Natural killer cell (primary cell): Measurements from ENCODE around the gene TMEM161A. TPM values are rescaled to one million over a fixed set of nuclear protein-coding genes. Genes with fewer than 3 reads are reported as not detected.

ENCODE experiments used
- ATAC-seq, 3 donors: fragments of 150-1000 bp in 2 of 3; fragments of 200-7000 bp in 1 of 3; cut with Tn5 transposase; 1 replicate in 1 of 3; 2 replicates in 2 of 3; pipeline ENCODE4 v1.10.0; 2021; ENCODE audit warnings: mild to moderate bottlenecking in 2 of 3, moderate library complexity in 2 of 3
- DNase-seq, 2 donors: peaks; one replicate each; pipeline versions ENCODE4 v3.0.0 to v3.0.0-alpha.2; 2013 to 2021; ENCODE audit warnings: mixed read lengths in 1 of 2
- H3K27ac ChIP-seq: one replicate; pipeline ENCODE4 v1.5.1; 2013; ENCODE audit warnings: mild to moderate bottlenecking, low read length
- H3K27me3 ChIP-seq: one replicate; pipeline ENCODE4 v1.6.1; 2013; ENCODE audit warnings: low read length; ENCODE audit not compliant: control insufficient read depth, insufficient read depth
- H3K36me3 ChIP-seq: one replicate; pipeline ENCODE4 v1.6.1; 2013; ENCODE audit warnings: low read length; ENCODE audit not compliant: control insufficient read depth, insufficient read depth
- H3K4me1 ChIP-seq: one replicate; pipeline ENCODE4 v1.6.1; 2013; ENCODE audit warnings: low read length; ENCODE audit not compliant: control insufficient read depth, insufficient read depth
- H3K4me3 ChIP-seq: one replicate; pipeline ENCODE4 v1.5.1; 2013; ENCODE audit warnings: low read length
- H3K9me3 ChIP-seq: one replicate; pipeline ENCODE4 v1.6.1; 2013; ENCODE audit warnings: low read length; ENCODE audit not compliant: control insufficient read depth, insufficient read depth
- H3K27ac Mint-ChIP-seq, 2 donors: one replicate each; pipeline ENCODE4 v1.8.0; 2022; ENCODE audit warnings: mild to moderate bottlenecking in 2 of 2, mixed read lengths in 2 of 2, moderate library complexity in 1 of 2
- H3K27me3 Mint-ChIP-seq, 2 donors: one replicate each; pipeline ENCODE4 v1.8.0; 2022; ENCODE audit warnings: low read depth in 2 of 2, mixed read lengths in 2 of 2
- H3K36me3 Mint-ChIP-seq: one replicate; pipeline ENCODE4 v1.8.0; 2022; ENCODE audit warnings: mixed read lengths
- H3K4me1 Mint-ChIP-seq, 2 donors: one replicate each; pipeline ENCODE4 v1.8.0; 2022; ENCODE audit warnings: mixed read lengths in 2 of 2
- H3K4me3 Mint-ChIP-seq: one replicate; pipeline ENCODE4 v1.8.0; 2022; ENCODE audit warnings: mild to moderate bottlenecking, moderate library complexity, mixed read lengths
- H3K9me3 Mint-ChIP-seq, 2 donors: one replicate each; pipeline ENCODE4 v1.8.0; 2022; ENCODE audit warnings: mixed read lengths in 2 of 2
- WGBS: methylation state at CpG from one replicate; pipeline ENCODE4 v1.1.7; 2013; ENCODE audit warnings: missing lambda C conversion rate; ENCODE audit not compliant: insufficient coverage; 5-methylcytosine and 5-hydroxymethylcytosine counted together
- intact Hi-C: fragments of 100-400 bp; cut with micrococcal nuclease; formaldehyde crosslinking; loops from one replicate; pipeline ENCODE4 v1.14.2; 2022
- total RNA-seq, 4 donors: library from RNA; stranded (reverse); fragments of 120-200 nt in 1 of 4; gene quantifications; one replicate each; pipeline versions ENCODE4 v1.2.3 to v1.2.4, GENCODE V29; 2013 to 2022
- TF ChIP-seq, protein P1 (sequence below): fragments of 200-600 bp; IDR thresholded peaks from one replicate; pipeline ENCODE4 v1.8.0; 2022; ENCODE audit warnings: antibody characterized with exemption

TMEM161A gene
- total RNA-seq, 3 donors from 2014 or later (not counting 1 experiment from before 2014, with no cell fraction given), result 13.9 to 16.5 (median 14.2) TPM

DNA sequence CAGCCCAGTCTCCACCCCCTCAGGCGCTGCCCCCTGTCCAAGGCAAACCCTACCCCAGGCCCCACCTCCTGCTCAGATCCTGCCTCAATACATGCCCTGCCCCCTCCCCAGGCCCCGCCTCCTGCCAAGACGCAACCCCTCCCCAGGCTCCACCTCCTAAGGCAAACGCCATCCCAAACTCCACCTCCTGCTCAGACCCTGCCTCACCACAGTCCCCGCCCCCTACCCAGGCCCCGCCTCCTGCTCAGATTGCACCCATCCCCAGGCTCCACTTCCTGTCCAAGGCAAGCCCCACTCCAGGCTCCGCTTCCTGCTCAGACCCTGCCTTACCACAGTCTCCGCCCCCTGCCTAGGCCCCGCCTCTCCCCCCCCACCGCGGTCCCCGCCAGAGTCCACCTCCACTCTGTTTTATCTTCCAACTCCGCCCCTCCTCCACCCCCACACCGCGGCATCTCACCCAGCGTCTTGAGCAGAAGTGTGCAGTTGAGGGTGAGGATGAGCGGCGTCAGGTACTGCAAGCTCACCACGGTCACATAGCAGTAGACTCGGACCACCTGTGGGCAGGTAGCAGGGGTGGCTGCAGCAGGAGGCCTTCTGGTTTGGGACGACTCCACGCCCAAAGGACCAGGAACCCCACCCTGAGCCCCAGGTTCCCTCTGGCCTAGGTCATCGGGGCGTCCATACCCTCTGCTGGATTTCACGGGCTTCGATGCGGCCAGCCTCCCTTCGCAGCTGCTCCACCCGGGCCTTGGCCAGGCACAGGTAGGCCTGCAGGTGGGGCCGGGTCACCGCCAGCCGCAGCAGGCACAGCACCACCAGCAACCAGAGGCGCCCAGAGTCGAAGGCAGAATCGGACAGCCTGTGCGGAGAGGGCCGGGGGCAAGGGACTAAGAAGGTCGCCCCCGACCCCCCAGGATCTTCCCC lies 17.7 kb downstream of the TMEM161A start:
- Mint-ChIP-seq H3K4me1 (peaks cover 0 to 5% of the 10 kb centered on the region in 2 donors), H3K9me3 (peaks cover 5 to 6% of the 10 kb centered on the region in 2 donors), H3K4me3 (no peak overlapping the region), H3K27ac (no peak overlapping the region), H3K36me3 (peaks cover 16% of the 10 kb centered on the region), H3K27me3 (no peaks in the 10 kb centered on the region)
- Histone ChIP-seq H3K36me3 (peaks cover 6% of the 10 kb centered on the region), H3K4me3 (no peak overlapping the region), H3K4me1 (no peaks in the 10 kb centered on the region), H3K27ac (no peak overlapping the region), H3K9me3 (no peaks in the 10 kb centered on the region), H3K27me3 (no peaks in the 10 kb centered on the region)
- WGBS, result 94% methylated on average over 32 of the region's 39 CpGs
- TF ChIP-seq, protein P1, sequence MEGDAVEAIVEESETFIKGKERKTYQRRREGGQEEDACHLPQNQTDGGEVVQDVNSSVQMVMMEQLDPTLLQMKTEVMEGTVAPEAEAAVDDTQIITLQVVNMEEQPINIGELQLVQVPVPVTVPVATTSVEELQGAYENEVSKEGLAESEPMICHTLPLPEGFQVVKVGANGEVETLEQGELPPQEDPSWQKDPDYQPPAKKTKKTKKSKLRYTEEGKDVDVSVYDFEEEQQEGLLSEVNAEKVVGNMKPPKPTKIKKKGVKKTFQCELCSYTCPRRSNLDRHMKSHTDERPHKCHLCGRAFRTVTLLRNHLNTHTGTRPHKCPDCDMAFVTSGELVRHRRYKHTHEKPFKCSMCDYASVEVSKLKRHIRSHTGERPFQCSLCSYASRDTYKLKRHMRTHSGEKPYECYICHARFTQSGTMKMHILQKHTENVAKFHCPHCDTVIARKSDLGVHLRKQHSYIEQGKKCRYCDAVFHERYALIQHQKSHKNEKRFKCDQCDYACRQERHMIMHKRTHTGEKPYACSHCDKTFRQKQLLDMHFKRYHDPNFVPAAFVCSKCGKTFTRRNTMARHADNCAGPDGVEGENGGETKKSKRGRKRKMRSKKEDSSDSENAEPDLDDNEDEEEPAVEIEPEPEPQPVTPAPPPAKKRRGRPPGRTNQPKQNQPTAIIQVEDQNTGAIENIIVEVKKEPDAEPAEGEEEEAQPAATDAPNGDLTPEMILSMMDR, result no peak
- intact Hi-C loops, result no loop called here
- ATAC-seq, result peak in 1 of 3 donors; percentile 25
- DNase-seq, result no peak

DNA sequence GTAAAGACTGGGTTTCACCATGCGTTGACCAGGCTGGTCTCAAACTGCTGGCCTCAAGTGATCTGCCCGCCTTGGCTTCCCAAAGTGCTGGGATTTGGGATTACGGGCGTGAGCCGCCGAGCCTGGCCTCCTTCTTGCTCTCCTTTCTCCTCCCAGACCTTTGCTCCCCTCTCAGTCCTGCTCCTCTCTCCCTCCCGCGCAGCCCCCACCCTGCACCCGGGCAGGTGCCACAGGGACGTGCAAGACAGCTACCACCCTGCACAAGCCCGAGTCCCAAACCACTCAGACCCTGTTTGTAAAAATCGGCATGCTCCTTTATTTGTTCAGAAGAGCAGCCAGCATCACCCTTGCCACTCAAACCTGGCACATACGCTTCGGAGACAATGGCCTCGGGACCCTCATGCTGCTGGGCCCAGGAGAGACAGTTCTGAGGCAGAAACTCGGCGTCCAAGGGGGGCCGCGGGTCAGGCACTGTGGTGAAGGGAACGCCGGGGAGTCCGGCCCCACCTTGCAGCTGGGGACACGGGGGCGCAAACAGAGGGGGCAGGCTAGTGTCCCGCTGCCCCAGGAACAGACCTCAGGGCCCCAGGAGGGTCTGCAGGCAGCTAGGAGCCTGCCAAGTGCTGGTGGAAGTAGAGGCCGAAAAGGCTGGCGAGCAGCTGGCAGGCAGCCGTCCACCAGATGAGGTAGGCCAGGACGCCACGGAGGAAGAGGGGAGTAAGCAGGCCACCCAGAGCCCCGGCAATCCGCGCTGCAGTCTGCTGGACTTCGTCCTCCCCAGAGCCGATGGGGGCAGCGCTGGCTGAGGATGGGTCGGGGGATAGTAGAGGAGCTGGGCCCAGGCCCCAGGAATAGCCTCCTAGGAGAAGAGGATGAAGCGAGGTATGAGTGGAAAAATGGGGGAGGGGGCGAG lies 18.7 kb downstream of the TMEM161A start:
- peaks cover 0 to 5% of the 10 kb centered on the region in 2 donors for H3K4me1 Mint-ChIP-seq
- H3K27ac Mint-ChIP-seq, result no peak overlapping the region
- Histone ChIP-seq H3K4me3 (no peak overlapping the region), H3K4me1 (no peaks in the 10 kb centered on the region), H3K9me3 (no peaks in the 10 kb centered on the region), H3K27me3 (no peaks in the 10 kb centered on the region), H3K36me3 (peaks cover 6% of the 10 kb centered on the region), H3K27ac (no peak overlapping the region)
- no peak for ATAC-seq
- intact Hi-C loops, result no loop called here
- no peaks in the 10 kb centered on the region for H3K27me3 Mint-ChIP-seq
- peaks cover 16% of the 10 kb centered on the region for H3K36me3 Mint-ChIP-seq
- peaks cover 5 to 6% of the 10 kb centered on the region in 2 donors for H3K9me3 Mint-ChIP-seq
- WGBS, result 98% methylated on average over 37 of the region's 39 CpGs
- TF ChIP-seq, protein P1, result no peak
- no peak overlapping the region for H3K4me3 Mint-ChIP-seq
- DNase-seq, result no peak

DNA sequence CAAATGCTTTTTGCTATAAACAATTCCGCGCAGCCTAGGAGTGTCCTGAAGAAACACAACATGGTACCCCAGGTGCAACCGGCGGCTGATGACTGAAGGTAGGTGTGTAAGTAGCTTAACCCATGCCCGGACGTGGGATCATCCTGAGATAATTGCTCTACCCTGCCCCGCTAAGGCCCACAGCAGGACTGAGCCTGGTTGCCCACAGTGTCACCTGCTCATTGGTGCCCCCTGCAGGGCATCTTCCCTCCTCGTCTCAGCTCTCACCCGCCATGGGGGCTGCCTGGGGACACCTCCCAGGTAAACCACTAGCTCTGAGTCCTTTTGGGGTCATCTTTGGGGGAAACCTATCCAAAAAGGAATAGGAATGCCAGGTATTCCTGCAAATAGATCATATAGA lies 22.3 kb downstream of the TMEM161A start:
- H3K27me3 Mint-ChIP-seq, result no peaks in the 10 kb centered on the region
- H3K27ac ChIP-seq, result no peak overlapping the region
- no peaks in the 10 kb centered on the region for H3K9me3 ChIP-seq
- H3K36me3 ChIP-seq, result peaks cover 6% of the 10 kb centered on the region
- intact Hi-C loops, result no loop called here
- H3K9me3 Mint-ChIP-seq, result no peaks in the 10 kb centered on the region
- H3K4me1 ChIP-seq, result peaks cover 7% of the 10 kb centered on the region
- DNase-seq, result peak; percentile 42 to 73
- WGBS, result 80% methylated on average over 9 of the region's 9 CpGs
- peak; percentile 69 to 76 (median 72) for ATAC-seq
- H3K36me3 Mint-ChIP-seq, result no peaks in the 10 kb centered on the region
- H3K4me1 Mint-ChIP-seq, result peaks cover 0 to 22% of the 10 kb centered on the region in 2 donors
- TF ChIP-seq, protein P1, result peak; percentile 26
- no peak overlapping the region for H3K4me3 ChIP-seq
- H3K4me3 Mint-ChIP-seq, result no peak overlapping the region
- no peak overlapping the region for H3K27ac Mint-ChIP-seq
- no peaks in the 10 kb centered on the region for H3K27me3 ChIP-seq
